NOMO-1 treated with dmso at 0.1 percent for 144 hours (cell line): Measurements from ENCODE around the gene RAD21L1.

Experiments
- DNase-seq: peaks from one replicate; lab custom pipeline; 2025; ENCODE audit not compliant: unreplicated experiment; lab: John Stamatoyannopoulos, UW

The RAD21L1 gene

GRCh38 chr20:1225783-1226654 lies at the start of gene RAD21L1:
Gene RAD21L1 (plus strand): TSS chr20:1226044. CDS start chr20:1228454, 2,410 bp downstream.
- no peak for DNase-seq

GRCh38 chr20:1177680-1178079 lies 48.2 kb upstream of the RAD21L1 start:
- no peak for DNase-seq

- no peak for DNase-seq
Observed at GRCh38 chr20:1178103-1178502, 47.7 kb upstream of the RAD21L1 start.

GRCh38 chr20:1178623-1179022 lies 47.2 kb upstream of the RAD21L1 start:
- no peak for DNase-seq

- no peak for DNase-seq
Observed at GRCh38 chr20:1180949-1181348, 44.9 kb upstream of the RAD21L1 start.

GRCh38 chr20:1182106-1182505 lies 43.7 kb upstream of the RAD21L1 start:
- DNase-seq = no peak

GRCh38 chr20:1183153-1183552 lies 42.7 kb upstream of the RAD21L1 start:
- DNase-seq = no peak

- no peak for DNase-seq
Observed at GRCh38 chr20:1184260-1184637, 41.6 kb upstream of the RAD21L1 start.

GRCh38 chr20:1184638-1185315 lies 41.1 kb upstream of the RAD21L1 start, which contains the start of gene TMEM74B:
Gene TMEM74B (minus strand): TSS chr20:1184981. CDS start chr20:1183801, 1,180 bp downstream.
- no peak for DNase-seq

GRCh38 chr20:1185316-1185741 lies 40.5 kb upstream of the RAD21L1 start:
- no peak for DNase-seq

- DNase-seq = peak; percentile 3
Observed at GRCh38 chr20:1185790-1186334, 40.0 kb upstream of the RAD21L1 start.

- DNase-seq = no peak
Observed at GRCh38 chr20:1186367-1186991, 39.4 kb upstream of the RAD21L1 start.

- no peak for DNase-seq
Observed at GRCh38 chr20:1187605-1188171, 38.2 kb upstream of the RAD21L1 start.

- DNase-seq = no peak
Observed at GRCh38 chr20:1188347-1188746, 37.5 kb upstream of the RAD21L1 start.

GRCh38 chr20:1189827-1190226 lies 36.0 kb upstream of the RAD21L1 start:
- DNase-seq = no peak

- no peak for DNase-seq
Observed at GRCh38 chr20:1190847-1191246, 35.0 kb upstream of the RAD21L1 start.

- no peak for DNase-seq
Observed at GRCh38 chr20:1191299-1191698, 34.5 kb upstream of the RAD21L1 start.

- DNase-seq = no peak
Observed at GRCh38 chr20:1195226-1195625, 30.6 kb upstream of the RAD21L1 start.

- no peak for DNase-seq
Observed at GRCh38 chr20:1196634-1197033, 29.2 kb upstream of the RAD21L1 start.

GRCh38 chr20:1197801-1198200 lies 28.0 kb upstream of the RAD21L1 start:
- DNase-seq = no peak

- DNase-seq = no peak
Observed at GRCh38 chr20:1198751-1199150, 27.1 kb upstream of the RAD21L1 start.
